Esophagus muscularis mucosa (tissue), 3 donors: ENCODE measurements around the gene PSMC3.

ENCODE experiments used
- POLR2AphosphoS5 ChIP-seq, 2 donors: sonication (generic); formaldehyde crosslinking; IDR thresholded peaks; one replicate each; pipeline ENCODE4 v1.6.1; 2017; ENCODE audit warnings: antibody characterized with exemption in 2 of 2
- TF ChIP-seq, protein P1 (sequence below), 3 experiments: fragments of 200-600 bp in 2 of 3; fragments of 450-650 bp in 1 of 3; sonication (generic) in 2 of 3; IDR thresholded peaks; one replicate each; pipeline ENCODE4 v1.5.1; 2017 to 2019; ENCODE audit warnings: antibody characterized with exemption in 3 of 3, mild to moderate bottlenecking in 2 of 3, moderate library complexity in 1 of 3

GRCh38 chr11:47436726-47437125 lies 10.5 kb upstream of the PSMC3 start:
- TF ChIP-seq, protein P1, sequence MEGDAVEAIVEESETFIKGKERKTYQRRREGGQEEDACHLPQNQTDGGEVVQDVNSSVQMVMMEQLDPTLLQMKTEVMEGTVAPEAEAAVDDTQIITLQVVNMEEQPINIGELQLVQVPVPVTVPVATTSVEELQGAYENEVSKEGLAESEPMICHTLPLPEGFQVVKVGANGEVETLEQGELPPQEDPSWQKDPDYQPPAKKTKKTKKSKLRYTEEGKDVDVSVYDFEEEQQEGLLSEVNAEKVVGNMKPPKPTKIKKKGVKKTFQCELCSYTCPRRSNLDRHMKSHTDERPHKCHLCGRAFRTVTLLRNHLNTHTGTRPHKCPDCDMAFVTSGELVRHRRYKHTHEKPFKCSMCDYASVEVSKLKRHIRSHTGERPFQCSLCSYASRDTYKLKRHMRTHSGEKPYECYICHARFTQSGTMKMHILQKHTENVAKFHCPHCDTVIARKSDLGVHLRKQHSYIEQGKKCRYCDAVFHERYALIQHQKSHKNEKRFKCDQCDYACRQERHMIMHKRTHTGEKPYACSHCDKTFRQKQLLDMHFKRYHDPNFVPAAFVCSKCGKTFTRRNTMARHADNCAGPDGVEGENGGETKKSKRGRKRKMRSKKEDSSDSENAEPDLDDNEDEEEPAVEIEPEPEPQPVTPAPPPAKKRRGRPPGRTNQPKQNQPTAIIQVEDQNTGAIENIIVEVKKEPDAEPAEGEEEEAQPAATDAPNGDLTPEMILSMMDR (IDR thresholded peaks at IDR 0.05): no peak
- no peak for TF ChIP-seq POLR2AphosphoS5 (IDR thresholded peaks at IDR 0.05)
